HepG2 (cell line): ENCODE measurements around the gene GPT2. TPM values are rescaled to one million over a fixed set of nuclear protein-coding genes. Genes with fewer than 3 reads are reported as not detected.

ENCODE experiments used
- AHDC1 ChIP-seq: sonication (generic); formaldehyde crosslinking; IDR thresholded peaks from 2 replicates; pipeline ENCODE4 v1.5.1; 2020; ENCODE audit warnings: mild to moderate bottlenecking, missing genetic modification reagents, borderline replicate concordance
- ARID2 ChIP-seq: sonication (generic); formaldehyde crosslinking; IDR thresholded peaks from 2 replicates; pipeline ENCODE4 v1.8.1; 2022; ENCODE audit warnings: mild to moderate bottlenecking, missing genetic modification reagents, borderline replicate concordance
- BORCS8-MEF2B ChIP-seq: sonication (generic); formaldehyde crosslinking; IDR thresholded peaks from 2 replicates; pipeline ENCODE4 v1.8.0; 2022; ENCODE audit warnings: mild to moderate bottlenecking, missing genetic modification reagents
- HNRNPL ChIP-seq: fragments of 200-400 bp; formaldehyde crosslinking; IDR thresholded peaks from 2 replicates; pipeline ENCODE4 v1.6.1; 2017; ENCODE audit warnings: mild to moderate bottlenecking, low read depth, low read length
- KAT7 ChIP-seq: IDR thresholded peaks from 2 replicates; pipeline ENCODE4 v1.6.1; 2018; ENCODE audit warnings: borderline replicate concordance, missing compliant biosample characterization
- POLR2AphosphoS5 ChIP-seq: IDR thresholded peaks from 2 replicates; pipeline ENCODE4 v1.6.1; 2012; ENCODE audit warnings: low read depth, low read length
- TBX2 ChIP-seq: sonication (generic); formaldehyde crosslinking; IDR thresholded peaks from 2 replicates; pipeline ENCODE4 v1.5.0; 2020; ENCODE audit warnings: missing genetic modification reagents, mild to moderate bottlenecking, borderline replicate concordance
- TEF ChIP-seq: sonication (generic); formaldehyde crosslinking; IDR thresholded peaks from 2 replicates; pipeline ENCODE4 v1.5.0; 2020; ENCODE audit warnings: missing genetic modification reagents
- TIGD3 ChIP-seq: sonication (generic); formaldehyde crosslinking; IDR thresholded peaks from 2 replicates; pipeline ENCODE4 v1.5.1; 2020; ENCODE audit warnings: mild to moderate bottlenecking, missing genetic modification reagents, borderline replicate concordance
- ZNF318 ChIP-seq: sonication (generic); formaldehyde crosslinking; IDR thresholded peaks from 2 replicates; pipeline ENCODE4 v1.4.0; 2020; ENCODE audit warnings: mild to moderate bottlenecking, missing genetic modification reagents
- ZSCAN20 ChIP-seq: sonication (generic); formaldehyde crosslinking; IDR thresholded peaks from 2 replicates; pipeline ENCODE4 v1.4.0; 2020; ENCODE audit warnings: missing genetic modification reagents, mild to moderate bottlenecking, borderline replicate concordance
- polyA plus RNA-seq, 8 experiments: library from polyadenylated mRNA; depleted of rRNA in 3 of 8; stranded (reverse) in 7 of 8; unstranded in 1 of 8; fragments of >200 nt; fragmentation: Illumina TruSeq in 4 of 8; extraction: Trizol in 4 of 8; gene quantifications; 2 replicates each; pipeline versions ENCODE4 v1.2.1 to v1.2.3, GENCODE V29; 2011 to 2016; ENCODE audit warnings: low read depth in 4 of 8, missing spikeins in 1 of 8, mixed read lengths in 1 of 8; ENCODE audit not compliant: insufficient read depth in 1 of 8
- total RNA-seq, 5 experiments: library from RNA; depleted of rRNA; stranded (reverse); fragments of >200 nt; fragmentation: Illumina TruSeq; extraction: Trizol; gene quantifications; 2 replicates each; pipeline ENCODE4 v1.2.3, GENCODE V29; 2016; ENCODE audit warnings: low read depth in 1 of 5

GPT2 gene
- total and polyA plus RNA-seq, 2 of the 13 experiments (the other 11 are each of a cell fraction or from before 2014, with no cell fraction given) = 138 to 267 TPM

- TF ChIP-seq AHDC1 (peak; percentile 56; the same call in 1 of the 2 replicates), ZSCAN20 (CRISPR knock-in tag) (0 out of 2 replicates have a peak, but pooled peaks have one; percentile 35), TIGD3 (CRISPR knock-in tag) (no peak), HNRNPL (0 out of 2 replicates have a peak, but pooled peaks have one; percentile 7), ZNF318 (CRISPR knock-in tag) (0 out of 2 replicates have a peak, but pooled peaks have one; percentile 47), POLR2AphosphoS5 (peak; percentile 46), TEF (CRISPR knock-in tag) (peak; percentile 83), ARID2 (CRISPR knock-in tag) (peak; percentile 52; the same call in 1 of the 2 replicates), TBX2 (CRISPR knock-in tag) (peak; percentile 50), BORCS8-MEF2B (CRISPR knock-in tag) (peak; percentile 26; the same call in 1 of the 2 replicates), KAT7 (CRISPR knock-in tag) (no peak; the same call in 1 of the 2 replicates)
These were observed 88.5 kb downstream of the GPT2 start (continued) for GRCh38 chr16:46972429-46973206.
